CD4-positive, alpha-beta T cell (primary cell): ENCODE measurements around the gene ENKD1. TPM values are rescaled to one million over a fixed set of nuclear protein-coding genes. Genes with fewer than 3 reads are reported as not detected.
"Not testable (repeated sequence)": the region's sequence is repeated elsewhere in the genome, so short reads cannot be mapped to it uniquely, and the experiment has no call there.

ENCODE experiments used
- ATAC-seq: fragments of 200-7000 bp; cut with Tn5 transposase; one replicate; pipeline ENCODE4 v1.10.0; 2022; ENCODE audit warnings: mild to moderate bottlenecking; ENCODE audit not compliant: poor library complexity
- CTCF ChIA-PET: fragments of 350-600 bp; sonication (Branson Sonifier 250); formaldehyde crosslinking; loops from one replicate; lab custom pipeline; 2021; ENCODE audit warnings: antibody characterized with exemption, inconsistent platforms; lab: Charles Lee
- POLR2A ChIA-PET: fragments of 350-600 bp; sonication (Branson Sonifier 250); formaldehyde crosslinking; loops from one replicate; lab custom pipeline; 2021; ENCODE audit warnings: antibody characterized with exemption, inconsistent platforms; lab: Charles Lee
- DNase-seq, 14 experiments: peaks; one replicate each; pipeline ENCODE4 v3.0.0-alpha.2; 2013 to 2020; ENCODE audit warnings: mixed read lengths in 2 of 14
- H3K27ac ChIP-seq, 2 donors: one replicate each; pipeline versions ENCODE4 v1.5.1 to v1.7.0; 2013; ENCODE audit warnings: low read length in 2 of 2, low read depth in 1 of 2, mild to moderate bottlenecking in 1 of 2
- H3K27me3 ChIP-seq, 2 experiments: 1 replicate in 1 of 2; 2 replicates in 1 of 2; pipeline versions ENCODE4 v1.6.1 to v1.7.0; 2013; ENCODE audit warnings: low read length in 2 of 2, control low read depth in 1 of 2, mild to moderate bottlenecking in 1 of 2, moderate library complexity in 1 of 2; ENCODE audit not compliant: insufficient read depth in 2 of 2, control insufficient read depth in 1 of 2
- H3K36me3 ChIP-seq: one replicate; pipeline ENCODE4 v1.6.1; 2013; ENCODE audit warnings: low read length, control low read depth; ENCODE audit not compliant: insufficient read depth
- H3K4me1 ChIP-seq: one replicate; pipeline ENCODE4 v1.6.1; 2013; ENCODE audit warnings: low read length, control low read depth; ENCODE audit not compliant: insufficient read depth
- H3K4me3 ChIP-seq: one replicate; pipeline ENCODE4 v1.5.1; 2013; ENCODE audit warnings: mild to moderate bottlenecking, low read length, moderate library complexity
- H3K9me3 ChIP-seq, 2 experiments: 1 replicate in 1 of 2; 2 replicates in 1 of 2; pipeline versions ENCODE4 v1.6.1 to v1.7.0; 2013; ENCODE audit warnings: low read length in 2 of 2, mild to moderate bottlenecking in 2 of 2, control low read depth in 1 of 2, moderate library complexity in 1 of 2; ENCODE audit not compliant: control insufficient read depth in 1 of 2, insufficient read depth in 1 of 2
- H3K27ac Mint-ChIP-seq: one replicate; pipeline ENCODE4 v1.8.0; 2020; ENCODE audit warnings: mixed read lengths
- H3K27me3 Mint-ChIP-seq: one replicate; pipeline ENCODE4 v1.8.0; 2021; ENCODE audit warnings: mixed read lengths
- H3K36me3 Mint-ChIP-seq: one replicate; pipeline ENCODE4 v1.8.0; 2021; ENCODE audit warnings: low read depth, mixed read lengths
- H3K4me1 Mint-ChIP-seq: one replicate; pipeline ENCODE4 v1.8.0; 2021; ENCODE audit warnings: low read depth, mixed read lengths
- H3K4me3 Mint-ChIP-seq: one replicate; pipeline ENCODE4 v1.8.0; 2020; ENCODE audit warnings: mild to moderate bottlenecking, mixed read lengths
- H3K9me3 Mint-ChIP-seq: one replicate; pipeline ENCODE4 v1.8.0; 2020; ENCODE audit warnings: mixed read lengths
- CTCF ChIP-seq: fragments of 200-600 bp; IDR thresholded peaks from one replicate; pipeline ENCODE4 v1.8.0; 2022; ENCODE audit warnings: antibody characterized with exemption, mild to moderate bottlenecking
- intact Hi-C, 2 experiments: fragments of 100-400 bp; cut with DNase I in 1 of 2; cut with micrococcal nuclease in 1 of 2; formaldehyde crosslinking; loops; one replicate each; pipeline versions ENCODE4 v1.15.1 to v1.9.0; 2023 to 2025; cut with DNase I, micrococcal nuclease
- total RNA-seq, 174 experiments: library from RNA in 2 of 174; stranded (reverse) in 2 of 174; gene quantifications; one replicate each; pipeline ENCODE4 v1.2.3 and lab custom pipeline; 2021 to 2026

Gene ENKD1
- total RNA-seq, 2 experiments from 2014 or later, result 2.0 to 3.5 TPM

- H3K4me3 ChIP-seq, result no peak overlapping the region
- Mint-ChIP-seq H3K4me1 (peaks cover 13% of the 10 kb centered on the region), H3K4me3 (no peak overlapping the region), H3K9me3 (no peaks in the 10 kb centered on the region), H3K36me3 (peaks cover 11% of the 10 kb centered on the region), H3K27ac (no peak overlapping the region), H3K27me3 (no peaks in the 10 kb centered on the region)
- DNase-seq, result no peak
- no peak for ATAC-seq
- no peaks in the 10 kb centered on the region for H3K4me1 ChIP-seq
- no peak for TF ChIP-seq CTCF
- no peaks in the 10 kb centered on the region for H3K27me3 ChIP-seq
- intact Hi-C loops, result no loop called here
- no peak overlapping the region for H3K27ac ChIP-seq
- peaks cover 0 to 8% of the 10 kb centered on the region in 2 experiments for H3K9me3 ChIP-seq
- ChIA-PET CTCF (interaction anchor here (0.6 kb wide), 1 partner anchor 21 kb away, joined by 4 read pairs; no protein-coding TSS in a partner anchor), POLR2A (no interaction called here)
- H3K36me3 ChIP-seq, result peaks cover 9% of the 10 kb centered on the region
Observed at GRCh38 chr16:67694611-67695010, 28.1 kb upstream of the ENKD1 start.

DNA sequence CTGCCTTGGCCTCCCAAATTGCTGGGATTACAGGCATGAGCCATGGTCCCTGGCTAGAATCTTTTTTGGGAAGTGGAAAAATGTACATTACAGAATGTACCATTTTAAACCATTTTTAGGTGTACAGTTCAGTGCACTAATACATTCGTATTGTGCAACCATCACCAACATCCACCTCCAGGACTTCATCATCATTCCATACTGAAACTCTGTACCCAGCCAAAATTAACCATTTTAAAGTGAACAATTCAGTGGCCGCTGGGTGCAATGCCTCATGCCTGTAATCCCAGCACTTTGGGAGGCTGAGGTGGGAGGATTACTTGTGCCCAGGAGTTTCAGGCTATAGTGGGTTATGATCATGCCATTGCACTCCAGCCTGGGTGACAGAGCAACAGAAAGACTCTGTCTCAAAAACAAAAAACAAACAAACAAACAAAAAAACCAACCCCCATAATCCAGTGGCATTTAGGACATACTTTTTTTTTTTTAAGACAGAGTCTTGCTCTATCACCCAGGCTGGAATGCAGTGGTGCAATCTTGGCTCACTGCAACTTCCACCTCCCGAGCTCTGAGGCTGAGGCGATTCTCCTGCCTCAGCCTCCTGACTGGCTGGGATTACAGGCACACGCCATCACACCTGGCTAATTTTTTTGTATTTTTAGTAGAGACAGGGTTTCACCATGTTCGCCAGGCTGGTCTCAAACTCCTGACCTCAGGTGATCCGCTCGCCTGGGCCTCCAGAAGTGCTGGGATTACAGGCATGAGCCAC, 27.2 kb upstream of the ENKD1 start:
- H3K4me3 Mint-ChIP-seq, CTCF ChIA-PET, H3K27ac Mint-ChIP-seq, ATAC-seq, H3K4me1 ChIP-seq, intact Hi-C loops, H3K27me3 ChIP-seq, H3K36me3 ChIP-seq, H3K9me3 ChIP-seq, H3K27ac ChIP-seq, DNase-seq, H3K27me3 Mint-ChIP-seq, H3K4me3 ChIP-seq, H3K9me3 Mint-ChIP-seq: not testable (repeated sequence)
- H3K4me1 Mint-ChIP-seq, result peaks cover 13% of the 10 kb centered on the region
- peaks cover 11% of the 10 kb centered on the region for H3K36me3 Mint-ChIP-seq
- POLR2A ChIA-PET, result interaction anchor here (0.6 kb wide), 1 partner anchor 23 kb away, joined by 3 read pairs; no protein-coding TSS in a partner anchor

GRCh38 chr16:67685388-67686112, 19.0 kb upstream of the ENKD1 start:
- H3K27me3 ChIP-seq, result no peaks in the 10 kb centered on the region
- Mint-ChIP-seq H3K27ac (peak overlapping the region; percentile 78), H3K4me1 (peaks cover 21% of the 10 kb centered on the region), H3K4me3 (no peak overlapping the region), H3K9me3 (no peaks in the 10 kb centered on the region), H3K36me3 (peaks cover 22% of the 10 kb centered on the region), H3K27me3 (no peaks in the 10 kb centered on the region)
- CTCF ChIA-PET, result interaction anchor here (0.6 kb wide), 1 partner anchor 173 kb away, joined by 3 read pairs; no protein-coding TSS in a partner anchor
- ATAC-seq (no peak), DNase-seq (no peak)
- TF ChIP-seq CTCF, result no peak
- H3K27ac ChIP-seq, result peak overlapping the region in 1 of 2 donors; percentile 66
- no peak overlapping the region for H3K4me3 ChIP-seq
- peaks cover 27% of the 10 kb centered on the region for H3K36me3 ChIP-seq
- POLR2A ChIA-PET, result interaction anchor here (1.5 kb wide), 1 partner anchor 34 kb away, joined by 3 read pairs; the partner anchor contains the start of gene GFOD2
- no peaks in the 10 kb centered on the region for H3K9me3 ChIP-seq
- H3K4me1 ChIP-seq, result peaks cover 17% of the 10 kb centered on the region
- intact Hi-C loops, result no loop called here
